Mesodermal cell (in vitro differentiated cells): ENCODE data around the gene OR8A1.
"Not testable (repeated sequence)": the region's sequence is repeated elsewhere in the genome, so short reads cannot be mapped to it uniquely, and the experiment has no call there.

Experiments
- H3K27ac ChIP-seq: 2 replicates; pipeline ENCODE4 v1.7.0; 2013; ENCODE audit warnings: mild to moderate bottlenecking, low read depth, low read length, moderate library complexity; ENCODE audit not compliant: severe bottlenecking
- H3K36me3 ChIP-seq: 2 replicates; pipeline ENCODE4 v1.7.1; 2013; ENCODE audit warnings: mild to moderate bottlenecking, low read length, moderate library complexity; ENCODE audit not compliant: control insufficient read depth, insufficient read depth
- H3K4me1 ChIP-seq: one replicate; pipeline ENCODE4 v1.7.1; 2013; ENCODE audit warnings: mild to moderate bottlenecking, low read length; ENCODE audit not compliant: insufficient read depth, control insufficient read depth, poor library complexity, severe bottlenecking
- H3K4me3 ChIP-seq: 2 replicates; pipeline ENCODE4 v1.7.0; 2013; ENCODE audit warnings: low read length, control low read depth, mild to moderate bottlenecking; ENCODE audit not compliant: insufficient read depth, poor library complexity, severe bottlenecking; ENCODE audit errors: extremely low read depth
- H3K9me3 ChIP-seq: 2 replicates; pipeline ENCODE4 v1.7.1; 2013; ENCODE audit warnings: mild to moderate bottlenecking, low read length, moderate library complexity; ENCODE audit not compliant: control insufficient read depth
- WGBS, 2 experiments: methylation state at CpG; one replicate each; pipeline ENCODE4 v1.1.5; 2013; ENCODE audit warnings: missing lambda C conversion rate in 2 of 2; ENCODE audit not compliant: insufficient coverage in 2 of 2; 5-methylcytosine and 5-hydroxymethylcytosine counted together

Gene OR8A1

GRCh38 chr11:124592627-124593026 lies 22.8 kb downstream of the OR8A1 start:
- no peaks in the 10 kb centered on the region for H3K9me3 ChIP-seq

GRCh38 chr11:124595302-124595701 lies 25.5 kb downstream of the OR8A1 start:
- Histone ChIP-seq H3K4me1 (no peaks in the 10 kb centered on the region), H3K36me3 (no peaks in the 10 kb centered on the region), H3K4me3 (no peak overlapping the region), H3K27ac (no peak overlapping the region), H3K9me3 (no peaks in the 10 kb centered on the region)
- WGBS, 2 experiments: 96% methylated on average over 3 of the region's 3 CpGs; no CpG with 5 or more reads in 1 of the 2 experiments

More at GRCh38 chr11:124592627-124593026, 22.8 kb downstream of the OR8A1 start:
- no peak overlapping the region for H3K4me3 ChIP-seq
- WGBS, 2 experiments: 89 to 94% methylated on average over 1 of the region's 6 CpGs
- H3K27ac ChIP-seq: no peak overlapping the region
- H3K4me1 ChIP-seq: no peaks in the 10 kb centered on the region
- no peaks in the 10 kb centered on the region for H3K36me3 ChIP-seq

GRCh38 chr11:124597626-124598025 lies 27.8 kb downstream of the OR8A1 start:
- no peaks in the 10 kb centered on the region for H3K9me3 ChIP-seq
- no peak overlapping the region for H3K4me3 ChIP-seq
- H3K36me3 ChIP-seq: no peaks in the 10 kb centered on the region
- no peak overlapping the region for H3K27ac ChIP-seq
- H3K4me1 ChIP-seq: no peaks in the 10 kb centered on the region

GRCh38 chr11:124600621-124601320 lies 31.0 kb downstream of the OR8A1 start:
- H3K27ac ChIP-seq: no peak overlapping the region
- H3K9me3 ChIP-seq: no peaks in the 10 kb centered on the region
- H3K4me3 ChIP-seq: no peak overlapping the region
- H3K4me1 ChIP-seq: no peaks in the 10 kb centered on the region
- 40 to 61% methylated on average over 1 to 3 of the region's 5 CpGs for WGBS, 2 experiments
- H3K36me3 ChIP-seq: no peaks in the 10 kb centered on the region

GRCh38 chr11:124602193-124602592 lies 32.4 kb downstream of the OR8A1 start:
- 83 to 90% methylated on average over 3 of the region's 3 CpGs for WGBS, 2 experiments
- no peaks in the 10 kb centered on the region for H3K36me3 ChIP-seq
- H3K4me1 ChIP-seq: no peaks in the 10 kb centered on the region
- no peak overlapping the region for H3K4me3 ChIP-seq
- H3K27ac ChIP-seq: no peak overlapping the region
- no peaks in the 10 kb centered on the region for H3K9me3 ChIP-seq

- WGBS, 2 experiments: 83% methylated on average over 1 of the region's 3 CpGs; no CpG with 5 or more reads in 1 of the 2 experiments
- not testable (repeated sequence) for H3K27ac ChIP-seq, H3K9me3 ChIP-seq, H3K4me3 ChIP-seq, H3K36me3 ChIP-seq, H3K4me1 ChIP-seq
These were observed 32.9 kb downstream of the OR8A1 start for GRCh38 chr11:124602723-124603122.

GRCh38 chr11:124605719-124606118 lies 35.9 kb downstream of the OR8A1 start:
- Histone ChIP-seq H3K9me3 (no peaks in the 10 kb centered on the region), H3K27ac (no peak overlapping the region), H3K36me3 (no peaks in the 10 kb centered on the region), H3K4me3 (no peak overlapping the region), H3K4me1 (no peaks in the 10 kb centered on the region)
- WGBS, 2 experiments: 96 to 100% methylated on average over 1 to 3 of the region's 3 CpGs

GRCh38 chr11:124608147-124608546 lies 38.4 kb downstream of the OR8A1 start:
- H3K9me3 ChIP-seq: no peaks in the 10 kb centered on the region
- no peaks in the 10 kb centered on the region for H3K4me1 ChIP-seq
- H3K36me3 ChIP-seq: no peaks in the 10 kb centered on the region
- H3K4me3 ChIP-seq: no peak overlapping the region
- no peak overlapping the region for H3K27ac ChIP-seq

- WGBS, 2 experiments: 86 to 100% methylated on average over 1 to 2 of the region's 2 CpGs
- Histone ChIP-seq H3K9me3 (no peaks in the 10 kb centered on the region), H3K4me1 (no peaks in the 10 kb centered on the region), H3K36me3 (no peaks in the 10 kb centered on the region), H3K4me3 (no peak overlapping the region), H3K27ac (no peak overlapping the region)
These were observed 40.5 kb downstream of the OR8A1 start for GRCh38 chr11:124610295-124610694.

GRCh38 chr11:124611064-124611463 lies 41.3 kb downstream of the OR8A1 start, which contains the start of gene PANX3:
PANX3 (plus strand) TSS chr11:124611428; CDS start chr11:124611557, 129 bp downstream.
- no peaks in the 10 kb centered on the region for H3K4me1 ChIP-seq
- H3K4me3 ChIP-seq: no peak within 1 kb of the TSS
- no peaks in the 10 kb centered on the region for H3K9me3 ChIP-seq
- 94 to 95% methylated on average over 5 of the region's 5 CpGs for WGBS, 2 experiments
- no peaks in the 10 kb centered on the region for H3K36me3 ChIP-seq
- H3K27ac ChIP-seq: no peak within 1 kb of the TSS

GRCh38 chr11:124612045-124612444 lies 42.2 kb downstream of the OR8A1 start:
- H3K36me3 ChIP-seq: no peaks in the 10 kb centered on the region
- WGBS, 2 experiments: 91 to 100% methylated on average over 1 of the region's 3 CpGs
- H3K4me3 ChIP-seq: no peak overlapping the region
- H3K9me3 ChIP-seq: no peaks in the 10 kb centered on the region
- H3K27ac ChIP-seq: no peak overlapping the region
- no peaks in the 10 kb centered on the region for H3K4me1 ChIP-seq
